HG02759 (cell line): ENCODE data around the gene PON2.
"Not testable (repeated sequence)": the region's sequence is repeated elsewhere in the genome, so short reads cannot be mapped to it uniquely, and the experiment has no call there.

ENCODE experiments used
- ATAC-seq: cut with Tn5 transposase; IDR thresholded peaks from one replicate; pipeline ENCODE4 v1.9.1; 2021; ENCODE audit warnings: mild to moderate bottlenecking, moderate library complexity; ENCODE audit not compliant: unreplicated experiment

PON2 gene

DNA sequence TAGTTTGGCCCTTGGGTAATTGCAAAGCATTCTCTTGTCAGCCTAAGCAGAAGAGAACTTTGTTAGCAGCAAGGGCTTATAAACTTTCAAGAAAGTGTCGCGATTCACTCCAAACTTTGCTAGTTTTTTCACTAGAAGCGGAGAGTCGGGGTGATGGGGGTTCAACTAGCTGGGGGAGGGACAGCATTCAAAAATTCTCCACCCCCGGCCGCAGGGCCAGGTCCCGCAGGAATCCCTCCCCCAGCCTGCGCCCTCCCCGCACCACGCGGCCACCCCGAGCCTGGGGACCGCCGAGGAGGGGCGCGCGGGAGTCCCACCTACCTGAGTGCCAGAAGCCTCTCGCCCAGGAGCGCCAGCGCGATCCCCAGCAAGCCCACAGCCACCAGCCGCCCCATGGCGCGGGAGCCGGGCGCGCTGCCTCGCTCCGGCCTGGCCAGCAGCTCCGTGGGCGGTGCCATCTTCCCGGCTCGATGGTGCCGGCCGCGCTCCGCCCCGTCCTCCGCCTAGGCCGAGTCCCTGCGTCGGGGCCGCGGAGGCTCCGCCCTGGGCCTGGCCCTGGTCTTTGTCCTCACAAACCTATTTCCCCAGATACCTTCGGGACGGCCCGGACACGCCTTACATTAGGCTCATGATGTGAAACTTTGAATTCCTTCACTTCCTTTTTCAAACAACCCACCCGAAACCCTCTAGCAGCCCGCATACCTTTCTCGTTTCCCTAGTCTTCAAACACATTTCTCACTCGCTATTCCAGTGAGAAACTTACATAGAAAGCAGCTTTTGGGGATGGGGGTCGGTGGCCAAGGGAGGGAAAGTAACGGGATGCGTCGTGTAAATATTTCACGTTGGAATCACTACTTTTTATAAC lies at the start of gene PON2:
Gene PON2, minus strand, starts transcription at position 472 of the 865 bp plus-strand sequence. Its CDS starts 77 bp downstream, at position 395.
- ATAC-seq = peak; percentile 96

DNA sequence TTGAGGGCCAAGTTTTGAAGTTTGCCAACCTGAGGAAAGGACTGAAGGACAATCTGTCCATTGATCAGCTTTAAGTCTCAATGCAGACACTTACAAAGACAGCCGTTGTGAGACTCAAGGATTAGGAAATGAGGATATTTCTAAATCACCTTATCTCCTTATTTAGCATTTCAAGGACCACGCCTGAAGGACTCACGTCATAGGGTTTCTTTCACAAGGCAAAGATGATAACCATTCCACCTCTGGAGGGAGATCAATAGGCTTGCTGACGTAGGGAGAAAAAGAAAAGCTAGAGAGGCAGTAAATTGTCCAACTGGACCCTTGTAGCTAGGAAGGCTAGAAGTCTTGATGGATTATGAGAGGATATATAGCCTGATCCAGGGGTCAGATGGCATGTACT lies 47.6 kb upstream of the PON2 start:
- no peak for ATAC-seq

DNA sequence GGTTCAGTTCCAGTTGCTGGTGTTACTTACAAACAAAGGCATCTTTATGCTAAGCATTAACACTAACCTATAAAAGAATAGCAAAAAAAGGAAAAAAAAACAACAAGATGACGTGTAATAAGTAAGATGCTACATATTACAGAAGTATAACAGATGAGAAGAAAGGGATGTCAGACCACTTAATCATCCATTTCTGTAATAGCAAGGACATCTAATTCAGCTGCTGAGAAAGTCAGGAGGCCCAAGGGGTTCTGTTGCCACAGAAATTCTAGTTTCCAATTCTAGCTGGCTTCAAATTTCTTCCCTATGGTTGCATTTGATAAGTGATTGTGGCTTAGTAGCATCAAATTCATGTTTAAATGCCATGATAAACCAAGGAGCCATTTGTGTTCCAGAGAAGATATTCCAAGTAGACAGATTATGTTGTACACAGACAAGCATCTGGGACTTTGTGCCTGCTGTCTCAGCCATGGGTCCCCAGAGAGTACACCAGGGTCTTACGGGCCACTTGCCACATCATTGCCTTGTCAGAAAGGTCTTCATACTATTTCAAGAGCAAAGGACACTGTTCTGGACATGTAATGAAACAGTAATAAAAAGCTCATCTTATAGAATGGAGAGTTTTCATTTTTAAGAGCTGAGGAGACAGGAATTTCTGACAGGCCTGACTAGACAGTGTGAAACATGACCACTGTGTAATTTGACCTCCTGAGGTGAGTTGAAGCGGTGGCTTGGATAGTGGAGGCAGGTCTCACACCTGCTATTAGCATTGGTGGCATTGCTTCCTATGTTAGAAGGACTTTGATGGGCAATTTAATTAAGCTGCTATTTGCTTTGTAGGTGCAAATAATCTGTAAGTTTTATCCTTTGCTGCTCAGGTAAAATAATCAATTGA lies 46.7 kb upstream of the PON2 start:
- no peak for ATAC-seq

DNA sequence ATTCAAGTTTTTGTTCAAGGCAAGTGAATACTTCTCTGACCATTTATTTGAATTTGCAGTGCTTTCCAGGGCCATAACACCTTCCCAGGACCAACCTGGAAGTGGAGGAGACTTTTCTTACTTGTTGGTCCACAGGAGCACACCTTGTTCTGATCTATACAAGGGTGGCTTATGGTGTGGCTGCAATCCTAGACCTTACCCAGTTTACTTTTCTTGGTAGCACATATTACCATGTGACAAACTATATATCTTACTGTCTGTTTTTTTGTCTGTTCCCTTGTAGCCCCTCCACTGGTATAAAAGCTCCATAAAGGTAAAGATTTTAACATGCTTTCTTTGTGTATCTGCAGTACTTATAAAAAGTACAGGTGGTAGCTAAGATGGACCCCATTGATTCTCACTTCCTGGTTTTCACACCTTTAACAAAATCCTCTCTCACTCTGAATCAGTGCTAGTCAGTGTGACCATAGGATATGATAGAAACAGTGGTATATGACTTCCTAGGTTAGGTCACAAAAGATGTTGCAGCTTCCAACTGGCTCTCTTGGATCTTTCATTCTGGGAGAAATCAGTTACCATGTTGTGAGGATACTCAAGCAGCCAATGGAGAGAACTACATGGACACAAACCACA lies 45.3 kb upstream of the PON2 start:
- peak; percentile 70 for ATAC-seq

DNA sequence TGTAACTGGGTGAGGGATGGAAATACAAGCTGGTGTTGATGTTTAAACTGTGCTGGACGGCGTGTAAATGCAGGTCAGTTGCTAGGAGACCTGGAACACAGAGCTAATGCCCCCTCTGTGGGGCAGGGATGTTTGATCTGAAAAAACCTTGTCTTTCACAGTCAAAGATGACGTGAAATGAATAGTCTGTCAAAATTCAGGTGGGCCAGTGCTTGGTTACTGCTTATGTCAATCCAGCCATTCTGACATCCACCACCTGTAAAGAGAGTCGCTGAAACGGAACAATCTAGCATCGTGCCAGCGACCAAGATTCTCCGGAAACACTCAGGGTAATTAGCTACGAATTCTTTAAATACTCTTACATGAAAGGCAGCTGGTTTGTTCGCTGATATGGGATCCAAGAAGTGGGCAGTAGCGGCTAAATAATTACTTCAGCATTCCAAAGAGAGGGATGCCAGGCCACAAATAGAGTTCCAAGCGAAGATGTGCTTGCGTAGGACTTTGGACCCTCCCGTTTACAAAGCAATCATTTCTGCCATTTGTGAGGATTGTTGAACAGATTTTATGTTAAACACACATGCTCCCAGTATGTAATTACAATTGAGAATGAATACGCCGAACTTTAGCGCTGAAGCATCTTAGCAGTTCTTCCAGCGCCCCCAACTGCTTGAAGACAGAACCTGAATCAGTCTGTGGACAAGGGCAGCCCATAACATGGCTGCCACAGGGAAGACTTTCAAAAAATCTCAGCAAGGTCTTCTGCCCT lies 43.6 kb upstream of the PON2 start:
- no peak for ATAC-seq

DNA sequence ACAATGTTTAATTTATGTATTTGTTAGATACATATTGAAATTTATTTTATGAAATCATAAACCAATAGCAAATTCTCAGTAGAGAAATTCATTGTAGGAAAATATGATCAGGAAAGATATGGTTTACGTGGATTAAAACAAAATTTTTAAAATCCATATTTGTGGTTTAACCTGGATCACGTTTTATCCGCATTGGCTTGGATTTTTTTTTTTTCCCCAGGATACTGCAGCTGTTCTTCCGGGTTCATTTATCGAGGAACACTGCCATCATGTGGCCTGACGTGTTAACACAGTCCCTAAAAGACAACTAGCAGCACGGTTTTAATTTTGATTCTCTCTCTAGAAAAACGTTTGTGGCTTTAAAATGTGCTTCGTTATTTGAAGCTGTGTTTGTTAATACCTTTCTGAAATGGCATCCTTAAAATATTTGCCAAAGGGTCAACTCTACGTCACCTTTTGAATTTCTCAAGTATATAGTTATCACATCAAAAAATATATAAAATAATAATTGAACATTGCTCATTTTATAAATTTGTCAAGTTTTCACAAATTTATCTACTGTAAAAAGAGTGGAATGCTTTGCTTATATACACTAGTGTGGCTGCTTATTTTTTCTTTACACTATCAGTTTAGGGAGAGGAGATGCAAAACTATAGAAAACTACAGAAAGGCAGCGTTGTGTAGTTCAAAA lies 42.2 kb upstream of the PON2 start:
- ATAC-seq = peak; percentile 64

DNA sequence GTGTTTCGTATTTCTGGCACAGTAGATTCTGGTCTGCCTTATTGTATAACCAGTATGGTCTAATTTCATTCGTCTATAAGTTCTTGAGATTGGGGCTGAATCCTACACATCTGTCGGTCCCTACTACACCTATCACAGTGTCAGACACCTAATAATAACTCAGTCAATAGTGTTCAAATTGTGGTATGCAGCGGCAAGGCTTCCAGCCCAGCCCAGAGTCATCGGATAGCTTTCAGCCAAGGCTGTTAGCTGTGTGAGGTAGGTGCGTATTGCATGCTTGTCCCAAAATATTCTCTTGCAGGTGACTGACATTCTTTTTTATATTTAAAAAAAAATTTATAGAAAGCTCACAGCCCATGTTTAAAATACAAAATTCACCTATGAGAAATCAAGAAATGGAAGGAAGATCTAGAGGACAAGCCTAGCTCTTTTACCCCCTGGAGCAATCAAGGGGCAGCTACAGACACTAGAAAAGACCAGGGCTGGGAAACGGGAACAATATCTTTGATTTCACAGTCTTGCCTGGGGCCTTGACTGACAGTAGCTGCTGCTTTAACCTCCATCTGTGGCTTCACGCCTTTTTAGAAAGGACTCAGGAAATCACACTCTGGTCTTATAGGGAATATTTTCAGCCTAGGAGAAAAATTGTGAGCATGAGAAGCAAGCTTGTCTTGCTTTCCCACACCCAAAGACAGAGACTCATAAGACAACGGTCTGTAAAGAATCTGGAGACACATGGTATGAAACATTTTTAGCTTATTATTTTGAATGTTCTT lies 41.4 kb upstream of the PON2 start:
- ATAC-seq = no peak

DNA sequence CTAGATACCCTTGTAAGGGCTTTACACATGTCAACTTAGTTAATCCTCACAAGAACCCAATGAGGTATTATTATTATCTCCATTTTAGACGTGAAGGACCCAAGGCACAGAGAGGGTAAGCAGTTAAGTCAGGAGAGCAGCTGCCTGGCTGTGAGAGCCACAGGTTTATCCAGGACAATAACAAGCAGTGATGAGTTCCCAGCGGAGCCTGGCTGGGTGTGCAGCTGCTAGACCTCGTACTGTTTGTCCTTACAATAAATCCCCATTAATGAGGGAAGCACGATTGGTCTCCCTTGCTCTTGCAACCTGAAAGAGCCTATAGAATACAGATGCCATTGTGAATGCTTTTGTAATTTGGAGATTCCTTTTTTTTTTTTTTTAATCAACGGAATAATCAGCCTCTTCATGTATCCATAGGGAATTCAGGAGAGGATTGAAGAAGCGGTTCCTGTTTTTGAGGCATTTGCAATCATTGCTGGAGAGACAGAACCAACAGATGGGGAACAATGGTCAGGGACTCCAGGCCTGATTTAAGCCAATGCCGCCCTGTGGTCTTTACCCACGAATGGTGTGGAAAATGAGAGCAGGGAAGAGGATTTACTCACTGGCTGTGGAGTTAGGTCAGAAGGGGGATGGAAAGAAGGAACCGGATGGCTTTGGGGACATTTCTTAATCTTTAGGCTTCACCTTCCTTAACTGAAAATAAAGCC lies 38.6 kb upstream of the PON2 start:
- ATAC-seq = no peak

DNA sequence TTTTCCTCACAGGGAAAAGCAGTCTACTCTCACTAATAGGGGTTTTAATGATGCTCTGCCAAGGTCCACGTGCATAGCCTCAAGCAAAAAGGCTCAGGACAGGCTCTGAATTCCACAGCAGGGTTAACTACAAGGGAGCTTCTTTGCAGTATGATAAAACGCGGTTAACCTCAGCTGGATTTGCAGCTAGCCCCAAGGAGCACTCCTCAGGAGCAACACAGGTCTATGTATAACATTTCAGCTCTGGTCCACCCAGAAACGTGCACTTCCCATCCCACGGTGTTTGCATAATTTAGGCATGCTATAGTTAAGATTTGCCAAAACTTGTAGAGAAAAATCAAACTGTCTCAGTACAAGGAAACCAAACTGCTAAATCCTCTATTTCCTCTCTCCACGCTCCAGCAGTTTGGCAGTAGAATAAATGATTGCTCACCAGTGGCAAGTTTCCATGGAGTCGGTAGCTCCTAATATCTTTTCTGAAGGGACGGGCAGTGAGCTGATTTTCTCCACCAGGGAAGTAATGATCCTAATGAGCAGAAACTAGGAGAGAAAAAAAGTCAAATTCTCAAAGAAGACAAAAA lies 37.8 kb upstream of the PON2 start:
- no peak for ATAC-seq

DNA sequence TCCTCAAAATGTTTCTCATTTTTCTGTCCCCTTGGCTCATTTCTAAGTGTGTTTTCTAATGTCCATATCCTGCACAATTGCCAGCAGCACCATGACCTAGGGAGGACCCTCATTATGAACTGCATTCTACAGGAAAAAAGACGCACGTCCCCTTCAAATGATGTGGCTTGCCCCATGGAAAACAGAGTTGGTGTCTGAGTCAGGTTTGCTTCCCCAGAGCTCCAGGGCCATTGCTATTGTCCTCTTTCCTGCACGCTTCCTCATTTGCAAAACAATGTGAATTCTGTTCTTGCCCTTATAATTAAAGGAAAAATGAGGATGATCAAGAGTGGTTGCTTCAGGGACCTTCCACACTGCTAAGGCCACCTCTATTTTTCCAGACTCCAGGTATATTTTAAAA lies 36.2 kb upstream of the PON2 start:
- ATAC-seq = no peak

DNA sequence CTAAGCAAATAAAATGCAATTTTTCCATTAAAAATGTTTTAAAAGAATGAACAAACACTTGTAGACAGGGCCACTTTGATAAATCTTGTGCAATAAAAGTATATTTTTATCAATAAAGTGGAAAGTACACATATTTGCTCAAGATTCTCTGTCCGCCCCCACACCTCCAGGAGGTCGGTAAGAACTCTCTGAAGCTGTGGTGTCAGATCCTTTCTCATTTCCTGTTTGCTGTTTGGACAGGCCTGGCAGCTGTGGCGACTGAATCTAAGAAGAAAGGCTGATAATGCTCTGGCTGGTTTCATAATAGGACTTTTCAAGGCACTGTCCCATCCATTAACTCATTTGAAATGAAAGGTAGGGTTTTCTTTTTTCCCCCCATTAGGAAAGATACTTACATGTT lies 35.6 kb upstream of the PON2 start:
- ATAC-seq = peak; percentile 99

DNA sequence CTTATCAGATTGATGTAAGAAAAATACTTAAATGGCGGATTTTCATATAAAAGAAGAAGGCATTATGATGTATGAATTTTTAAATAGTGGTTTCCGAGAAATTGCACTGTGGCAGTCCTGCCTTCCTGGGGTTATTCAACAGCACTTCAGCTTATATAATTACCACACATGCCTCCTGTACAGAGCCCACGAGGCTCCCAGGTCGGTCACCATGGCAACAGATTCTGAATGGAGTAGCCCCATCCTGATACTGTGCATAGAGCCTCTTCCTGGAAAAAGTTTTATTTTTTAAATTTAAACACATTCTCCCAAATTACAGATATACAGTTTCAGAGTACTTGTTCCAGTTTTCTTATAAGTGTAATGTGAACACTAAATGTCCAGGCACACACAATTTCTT lies 35.0 kb upstream of the PON2 start:
- no peak for ATAC-seq

DNA sequence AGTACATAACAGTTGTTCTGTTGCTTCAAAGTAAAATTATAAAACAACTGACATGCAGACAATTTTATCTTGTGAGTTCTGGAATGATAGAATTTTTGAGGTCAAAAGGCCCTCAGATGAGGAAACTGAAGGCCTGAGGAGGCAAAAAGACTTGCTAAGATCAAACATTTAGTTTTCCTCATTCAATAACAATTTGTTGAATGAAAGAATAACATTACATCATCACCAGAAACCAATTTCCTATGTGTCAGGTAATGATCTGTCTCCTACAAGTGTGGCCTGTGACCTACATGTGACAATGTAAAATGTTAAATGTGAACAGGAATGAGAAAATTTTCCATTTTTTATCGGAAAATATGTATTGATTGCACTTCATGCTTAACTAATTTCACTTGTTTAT lies 34.4 kb upstream of the PON2 start:
- no peak for ATAC-seq

DNA sequence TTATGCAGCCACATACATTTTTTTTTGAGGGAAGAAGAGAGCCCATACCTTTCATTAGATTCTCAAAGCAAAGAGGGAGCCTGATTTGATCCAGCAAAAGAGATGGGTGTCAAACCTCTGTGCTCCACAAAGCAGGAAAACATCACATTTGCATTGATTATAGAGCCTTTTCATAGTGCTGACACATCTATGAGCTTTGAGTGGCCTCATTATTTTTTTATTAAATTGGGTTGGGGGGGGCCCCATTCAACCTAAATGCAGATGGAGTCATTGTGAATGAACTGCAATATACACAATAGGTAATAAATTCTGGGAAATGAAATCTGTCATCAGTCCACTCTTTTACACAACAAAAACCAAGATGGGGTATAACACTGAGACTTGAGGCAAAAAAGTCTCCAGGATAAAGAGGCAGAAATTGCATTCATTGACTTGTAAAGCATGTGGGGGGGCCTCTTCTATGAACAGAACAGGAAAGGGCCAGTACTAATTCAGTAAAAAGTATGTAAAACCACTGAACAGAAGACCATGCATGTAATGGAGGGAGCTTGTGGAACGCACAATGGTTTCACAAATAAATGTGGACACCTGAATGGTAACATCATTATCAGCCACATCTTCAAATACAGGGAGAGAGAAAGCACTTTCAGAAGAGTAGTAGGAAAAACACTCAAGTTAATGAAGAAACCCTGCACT lies 33.2 kb upstream of the PON2 start:
- ATAC-seq = no peak

DNA sequence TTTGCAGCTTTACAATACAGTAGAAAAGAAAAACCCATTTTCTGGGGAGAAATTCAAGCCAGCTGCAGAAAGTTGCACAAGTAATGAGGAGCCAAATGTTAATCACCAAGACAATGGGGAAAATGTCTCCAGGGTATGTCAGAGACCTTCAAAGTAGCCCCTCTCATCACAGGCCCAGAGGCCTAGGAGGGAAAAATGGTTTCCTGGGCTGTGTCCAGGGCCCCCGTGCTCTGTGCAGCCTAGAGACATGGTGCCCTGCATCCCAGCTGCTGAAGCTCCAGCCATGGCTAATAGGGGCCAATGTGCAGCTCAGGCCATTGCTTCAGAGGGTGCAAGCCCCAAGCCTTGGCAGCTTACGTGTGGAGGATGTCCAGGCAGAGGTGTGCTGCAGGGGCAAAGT lies 25.8 kb upstream of the PON2 start:
- ATAC-seq = not testable (repeated sequence)

DNA sequence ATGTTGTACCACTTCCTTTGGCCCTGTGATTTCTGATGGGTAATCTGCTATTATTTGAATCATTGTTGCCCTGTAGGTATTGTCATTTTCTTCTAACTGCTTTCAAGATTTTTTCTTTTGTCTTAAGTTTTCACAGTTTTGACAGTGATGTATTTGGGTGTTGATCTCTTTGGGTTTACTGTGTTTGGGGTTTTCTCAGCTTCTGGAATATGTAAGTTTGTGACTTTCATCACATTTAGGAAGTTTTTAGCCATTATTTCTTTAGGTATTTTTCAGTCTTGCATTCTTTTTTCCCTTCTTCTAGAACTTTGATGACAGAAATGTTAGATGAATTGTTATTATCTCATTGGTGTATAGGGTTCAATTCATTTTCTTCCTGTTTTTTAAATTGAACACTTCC lies 23.1 kb upstream of the PON2 start:
- no peak for ATAC-seq

DNA sequence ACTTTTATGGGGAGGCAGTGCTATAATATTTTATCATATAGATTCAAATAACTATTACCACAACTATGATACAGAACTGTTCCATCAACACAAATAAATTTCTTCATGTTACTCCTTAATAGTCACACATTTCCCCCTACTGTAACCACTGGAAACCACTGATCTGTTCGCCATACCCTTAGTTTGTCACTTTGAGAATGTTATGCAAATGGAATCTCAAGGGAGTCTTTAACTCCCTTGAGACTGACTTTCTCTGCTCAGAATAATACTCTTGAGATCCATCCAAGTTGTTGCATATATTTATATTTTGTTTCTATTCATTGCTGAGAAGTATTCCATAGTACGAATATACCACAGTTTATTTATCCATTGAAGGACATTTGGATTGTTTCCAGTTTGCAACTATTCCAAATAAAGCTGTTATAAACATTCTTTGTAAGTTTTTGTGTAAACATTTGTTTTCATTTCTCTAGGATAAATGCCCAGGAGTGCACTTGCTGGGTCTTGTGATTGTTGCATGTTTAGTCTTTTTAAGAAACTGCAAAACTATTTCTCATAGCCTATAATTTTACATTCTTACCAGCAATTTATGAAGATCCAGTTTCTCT lies 19.7 kb upstream of the PON2 start:
- peak; percentile 74 for ATAC-seq
